ENCODE measurements around the gene SMYD3.
"Not testable (repeated sequence)": the region's sequence is repeated elsewhere in the genome, so short reads cannot be mapped to it uniquely, and the experiment has no call there.

Gene SMYD3

GRCh38 chr1:245774931-245775330, 732.1 kb downstream of the SMYD3 start:
- DNase-seq: not testable (repeated sequence)

DNA sequence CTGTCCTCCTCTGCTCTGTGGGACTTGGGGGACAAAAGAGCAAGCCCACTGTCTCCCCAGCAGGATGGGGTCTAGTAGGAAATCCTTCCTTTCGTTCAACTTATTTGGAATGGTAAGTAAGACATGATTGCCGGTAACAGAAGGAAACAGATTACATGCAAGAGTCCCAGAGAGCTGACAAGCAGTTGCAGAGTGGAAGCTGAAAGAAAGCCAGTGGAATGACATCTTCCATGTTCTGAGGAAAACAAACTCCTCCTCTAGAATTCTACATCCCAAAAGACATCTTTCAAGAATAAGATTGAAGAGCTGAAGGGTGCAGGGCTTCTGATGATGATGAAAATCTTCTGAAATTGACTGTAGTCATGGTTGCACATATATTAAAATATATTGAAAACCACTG, 732.9 kb downstream of the SMYD3 start:
- DNase-seq: no peak

DNA sequence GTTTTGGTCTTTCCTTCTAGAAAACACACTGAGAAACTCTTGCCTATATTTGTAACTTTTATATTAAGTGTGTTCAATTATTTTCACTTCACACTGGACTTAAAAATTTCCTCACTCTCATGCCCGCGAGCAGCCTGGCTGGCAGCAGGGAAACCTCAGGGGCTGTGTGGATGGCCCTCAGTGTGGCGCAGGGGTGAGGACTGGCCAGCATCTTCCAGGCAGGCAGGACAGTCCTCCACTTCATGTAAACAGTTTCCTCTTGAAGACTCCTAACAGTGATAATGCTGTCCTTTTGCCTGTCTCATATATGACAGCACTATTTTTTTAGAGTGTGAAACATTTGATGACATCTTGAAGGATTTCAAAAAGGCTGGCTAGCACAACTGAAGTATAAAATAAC, 733.7 kb downstream of the SMYD3 start:
- no peak for DNase-seq

- no peak for DNase-seq
These were observed 734.3 kb downstream of the SMYD3 start for GRCh38 chr1:245772739-245773138.

- no peak for DNase-seq
These were observed 734.8 kb downstream of the SMYD3 start for GRCh38 chr1:245772325-245772724.

- no peak for DNase-seq
These were observed 735.4 kb downstream of the SMYD3 start for GRCh38 chr1:245771511-245772281.

- no peak for DNase-seq
These were observed 736.9 kb downstream of the SMYD3 start for GRCh38 chr1:245770156-245770555.

GRCh38 chr1:245768596-245768995, 738.5 kb downstream of the SMYD3 start:
- DNase-seq: no peak

DNA sequence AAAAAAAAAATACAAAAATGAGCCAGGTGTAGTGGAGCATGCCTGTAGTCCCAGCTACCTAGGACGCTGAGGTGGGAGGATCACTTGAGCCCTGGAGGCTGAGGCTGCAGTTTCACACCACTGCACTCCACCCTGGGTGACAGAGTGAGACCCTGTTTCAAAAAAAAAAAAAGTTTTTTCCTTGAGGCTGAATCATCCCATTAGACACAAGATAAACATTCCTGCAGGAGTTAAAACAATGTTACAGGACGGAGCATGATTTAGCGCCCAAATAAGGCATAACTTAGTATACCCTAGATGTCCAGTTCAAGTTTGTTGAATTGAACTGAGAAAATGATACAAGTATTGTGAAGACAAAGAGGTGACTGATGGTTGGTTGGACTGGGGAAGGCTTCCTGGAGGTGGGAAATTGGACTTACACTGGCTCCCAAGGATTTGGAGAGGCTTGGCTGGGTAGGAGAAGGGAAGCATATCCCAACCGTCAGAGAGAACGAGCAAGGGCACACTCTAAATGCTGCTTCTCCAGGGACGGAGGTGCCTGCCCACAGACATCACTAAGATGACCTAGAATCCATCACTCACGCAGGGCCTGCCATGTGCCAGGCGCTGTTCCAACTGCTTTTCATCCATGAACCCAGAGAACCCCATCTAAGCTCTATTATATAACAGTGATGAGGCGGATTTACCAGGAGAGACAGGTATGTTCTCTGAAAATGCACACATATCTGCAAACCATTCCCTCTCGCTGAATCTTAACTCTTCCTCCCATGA, 741.7 kb downstream of the SMYD3 start:
- DNase-seq: no peak

DNA sequence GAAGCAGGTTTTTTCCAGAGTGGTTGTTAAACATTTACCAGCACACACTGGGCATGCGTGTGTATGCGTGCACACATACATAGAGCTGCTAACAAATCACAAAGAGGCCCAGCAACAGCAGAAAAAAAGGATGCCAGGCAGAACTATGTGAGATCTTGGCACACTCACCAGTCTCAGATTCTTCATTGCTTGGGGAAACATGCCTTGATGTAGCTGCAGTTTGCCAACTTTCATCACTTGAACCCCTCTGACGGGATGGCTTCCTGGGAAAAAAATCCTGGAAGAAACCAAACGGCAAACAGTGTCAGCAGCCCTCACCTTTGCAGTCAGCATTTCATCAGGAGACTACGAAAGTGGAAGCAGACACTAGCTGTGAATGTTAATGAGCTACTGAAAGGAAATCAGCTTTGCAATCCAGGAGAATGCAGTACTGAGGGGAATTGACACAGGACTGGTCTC, 743.2 kb downstream of the SMYD3 start:
- no peak for DNase-seq

GRCh38 chr1:245762396-245762910, 744.6 kb downstream of the SMYD3 start:
- no peak for DNase-seq

GRCh38 chr1:245760301-245760700, 746.8 kb downstream of the SMYD3 start:
- no peak for DNase-seq

GRCh38 chr1:245754463-245754961, 752.6 kb downstream of the SMYD3 start:
- DNase-seq: no peak

GRCh38 chr1:245753807-245754206, 753.3 kb downstream of the SMYD3 start:
- DNase-seq: no peak

DNA sequence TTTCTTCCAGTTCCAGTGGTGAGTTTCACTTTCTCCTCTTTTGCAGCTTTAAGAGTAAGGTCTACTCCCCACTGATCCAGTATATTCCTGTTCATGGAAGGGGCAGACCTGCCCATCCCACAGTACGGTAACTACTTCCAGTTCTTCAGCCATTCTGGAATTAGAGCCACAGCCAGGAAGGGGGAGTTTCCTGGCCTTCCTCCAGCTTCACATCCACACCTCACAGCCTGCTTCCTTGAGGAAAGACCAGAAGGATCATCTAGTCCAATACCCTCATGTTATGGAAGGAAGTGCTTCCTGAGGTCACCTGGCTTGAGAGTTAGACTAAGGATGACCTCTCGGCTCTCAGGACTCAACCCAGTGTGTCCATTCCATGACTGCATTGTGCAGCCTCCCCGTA, 754.5 kb downstream of the SMYD3 start:
- no peak for DNase-seq

- no peak for DNase-seq
These were observed 755.2 kb downstream of the SMYD3 start for GRCh38 chr1:245751726-245752470.

DNA sequence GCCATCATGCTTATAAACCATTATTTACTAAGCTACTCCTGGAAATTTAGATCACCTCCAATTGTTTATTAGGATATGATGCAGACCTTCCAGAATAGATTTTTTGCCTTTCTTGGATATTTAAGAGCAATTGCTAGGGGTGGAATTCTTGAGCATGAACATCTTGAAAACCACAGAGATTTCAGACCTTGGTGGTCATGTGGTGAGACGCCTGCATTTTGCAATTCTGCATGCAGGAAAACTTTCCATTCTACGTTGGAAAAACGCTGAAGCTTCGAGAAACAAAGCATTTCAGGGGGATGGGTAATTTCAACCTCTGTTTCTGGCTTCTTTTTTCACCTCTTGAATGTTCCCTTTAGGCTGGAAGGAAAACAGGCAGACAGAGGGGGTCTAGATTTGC, 756.0 kb downstream of the SMYD3 start:
- no peak for DNase-seq

GRCh38 chr1:245750261-245750660, 756.8 kb downstream of the SMYD3 start:
- DNase-seq: no peak

DNA sequence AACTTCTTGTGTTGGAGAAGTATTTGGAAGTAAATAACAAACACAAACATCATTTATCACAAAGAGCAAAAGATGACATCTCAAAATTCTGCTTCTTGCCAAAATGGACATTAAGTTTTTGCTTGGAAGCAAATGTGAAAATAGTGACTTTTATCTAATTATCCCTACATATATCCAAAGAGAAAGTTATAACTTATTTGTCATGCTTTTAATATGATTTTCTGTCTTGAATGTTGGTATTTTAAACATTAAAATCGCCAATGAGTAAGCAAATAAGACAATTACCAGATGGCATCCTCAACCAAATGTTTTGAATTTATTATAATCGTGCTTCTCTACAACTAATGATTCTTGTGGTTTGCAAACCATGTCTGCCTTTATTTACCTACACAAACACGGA, 758.0 kb downstream of the SMYD3 start:
- DNase-seq: no peak

DNA sequence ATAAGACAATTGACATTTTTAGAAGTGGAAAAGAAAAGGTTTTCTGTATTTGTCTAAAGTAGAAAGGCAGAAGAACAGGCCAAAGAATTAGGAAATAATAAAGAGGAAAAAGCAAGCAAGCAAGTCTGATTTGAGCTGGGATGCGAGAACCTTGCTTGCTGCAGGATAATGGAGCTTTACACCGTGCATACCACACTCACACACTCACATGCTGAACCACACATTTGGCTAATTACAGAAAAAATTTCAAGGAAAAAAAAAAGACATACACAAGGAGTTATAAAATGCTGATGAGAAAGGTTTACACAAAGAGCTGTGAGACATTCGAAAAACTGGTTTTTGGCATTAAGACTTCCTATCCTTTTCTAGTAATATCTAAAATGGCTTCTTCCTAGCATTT, 758.4 kb downstream of the SMYD3 start:
- DNase-seq: no peak

DNA sequence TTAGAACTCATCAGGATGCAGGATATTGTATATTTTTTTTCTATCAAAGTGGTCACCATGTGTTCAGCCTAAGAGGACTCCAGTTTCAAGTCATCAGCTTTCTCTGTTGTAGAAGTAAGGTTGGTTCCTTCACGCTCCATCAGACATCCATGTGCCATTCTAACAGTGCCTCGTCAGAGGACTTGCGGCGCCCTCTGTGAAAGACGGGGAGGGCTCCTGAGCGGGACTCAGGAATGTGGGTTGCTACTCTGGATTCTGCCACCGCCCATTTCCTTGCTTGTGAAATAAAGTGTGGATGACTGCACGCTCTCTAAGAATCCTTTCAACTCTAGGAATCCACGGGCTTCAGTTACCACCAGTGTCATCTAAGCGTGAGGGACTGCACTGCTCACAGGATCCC, 758.8 kb downstream of the SMYD3 start:
- no peak for DNase-seq

DNA sequence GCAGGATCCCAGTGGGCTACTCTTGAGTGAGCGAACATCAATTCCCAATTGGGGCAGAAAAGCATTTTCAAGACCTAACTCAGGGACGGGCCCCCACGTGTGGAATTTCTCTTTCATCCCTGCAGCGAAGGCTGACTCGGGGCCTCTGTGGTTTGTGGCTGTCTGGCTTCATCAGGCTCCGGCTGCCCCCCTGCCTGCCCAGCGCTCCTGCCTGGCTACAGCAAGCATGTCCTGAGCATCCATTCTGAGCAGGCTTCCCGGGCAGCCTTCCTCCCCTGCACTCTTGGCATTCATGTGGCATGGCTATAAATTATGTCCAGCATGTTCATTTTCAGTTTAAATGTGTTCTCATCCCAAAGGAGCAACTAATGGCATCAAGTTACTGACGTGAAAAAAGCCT, 764.2 kb downstream of the SMYD3 start:
- no peak for DNase-seq

DNA sequence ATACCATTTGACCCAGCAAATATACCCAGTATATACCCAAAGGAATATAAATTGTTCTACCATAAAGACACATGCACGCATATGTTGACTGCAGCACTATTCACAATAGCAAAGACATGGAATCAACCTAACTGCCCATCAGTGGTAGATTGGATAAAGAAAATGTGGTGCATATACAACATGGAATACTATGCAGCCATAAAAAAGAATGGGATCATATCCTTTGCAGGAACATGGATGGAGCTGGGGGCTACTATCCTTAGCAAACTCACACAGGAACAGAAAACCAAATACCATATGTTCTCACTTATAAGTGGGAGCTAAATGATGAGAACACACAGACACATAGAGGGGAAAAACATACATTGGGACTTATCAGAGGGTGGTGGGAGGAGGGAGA, 766.7 kb downstream of the SMYD3 start:
- not testable (repeated sequence) for DNase-seq
